ENCODE results near the gene MTARC1.

Gene MTARC1

GRCh38 chr1:220755309-220755708 is 31.4 kb upstream of the MTARC1 start:
- Histone ChIP-seq H3K4me2 (ENCODE audit: low read length, poor library complexity, severe bottlenecking) (no peak overlapping the region), H2BK12ac (ENCODE audit: low read length in 2 of 2) (no peak overlapping the region), H2BK15ac (ENCODE audit: low read depth, poor library complexity, severe bottlenecking) (no peak overlapping the region), H3K79me1 (replicated peaks; ENCODE audit: low read length, poor library complexity, severe bottlenecking) (peaks cover 11% of the 10 kb centered on the region), H3K14ac (ENCODE audit: low read length in 2 of 2) (no peak overlapping the region), H3K4me1 (ENCODE audit: control insufficient read depth, insufficient read depth, low read depth, low read length) (peaks cover 2% of the 10 kb centered on the region), H3K36me3 (ENCODE audit: control insufficient read depth in 1 of 2, insufficient read depth in 2 of 2, low read depth in 1 of 2, low read length in 2 of 2) (peaks cover 4 to 6% of the 10 kb centered on the region in 2 experiments), H2AFZ (ENCODE audit: low read depth, low read length) (no peak overlapping the region), H3K18ac (ENCODE audit: low read depth in 1 of 2, low read length in 2 of 2) (no peak overlapping the region), H3K4me3 (ENCODE audit: insufficient read depth in 1 of 2, low read depth in 1 of 2, low read length in 2 of 2) (no peak overlapping the region), H3K9ac (ENCODE audit: low read length) (no peak overlapping the region), H4K8ac (ENCODE audit: low read length) (no peak overlapping the region), H2BK5ac (ENCODE audit: low read depth, low read length, poor library complexity, severe bottlenecking) (no peak overlapping the region), H2BK120ac (ENCODE audit: low read depth, low read length) (no peak overlapping the region), H3K4ac (ENCODE audit: low read depth in 1 of 2, low read length in 2 of 2) (no peak overlapping the region), H4K91ac (ENCODE audit: low read length) (no peak overlapping the region), H3K23ac (ENCODE audit: low read length in 2 of 2) (no peak overlapping the region), H3K27me3 (ENCODE audit: control insufficient read depth in 1 of 2, insufficient read depth in 1 of 2, low read length in 2 of 2) (no peaks in the 10 kb centered on the region), H3K27ac (ENCODE audit: low read length, poor library complexity, severe bottlenecking) (no peak overlapping the region), H2AK5ac (ENCODE audit: low read length, severe bottlenecking) (no peak overlapping the region), H3K9me3 (ENCODE audit: control insufficient read depth, low read length) (no peaks in the 10 kb centered on the region)
- no peak for DNase-seq
- 96% methylated on average over 6 of the region's 6 CpGs for WGBS

GRCh38 chr1:220757441-220757840 is 29.3 kb upstream of the MTARC1 start:
- H3K4me1 ChIP-seq (ENCODE audit: control insufficient read depth, insufficient read depth, low read depth, low read length) = no peaks in the 10 kb centered on the region
- no peak overlapping the region for H3K4me2 ChIP-seq (ENCODE audit: low read length, poor library complexity, severe bottlenecking)
- H3K18ac ChIP-seq (ENCODE audit: low read depth in 1 of 2, low read length in 2 of 2) = no peak overlapping the region
- H2BK5ac ChIP-seq (ENCODE audit: low read depth, low read length, poor library complexity, severe bottlenecking) = no peak overlapping the region
- no peak overlapping the region for H3K27ac ChIP-seq (ENCODE audit: low read length, poor library complexity, severe bottlenecking)
- no peak overlapping the region for H2AK5ac ChIP-seq (ENCODE audit: low read length, severe bottlenecking)
- peaks cover 4 to 6% of the 10 kb centered on the region in 2 experiments for H3K36me3 ChIP-seq (ENCODE audit: control insufficient read depth in 1 of 2, insufficient read depth in 2 of 2, low read depth in 1 of 2, low read length in 2 of 2)
- WGBS = 100% methylated on average over 1 of the region's 3 CpGs
- no peak overlapping the region for H4K8ac ChIP-seq (ENCODE audit: low read length)
- H3K4me3 ChIP-seq (ENCODE audit: insufficient read depth in 1 of 2, low read depth in 1 of 2, low read length in 2 of 2) = no peak overlapping the region
- H3K14ac ChIP-seq (ENCODE audit: low read length in 2 of 2) = no peak overlapping the region
- H4K91ac ChIP-seq (ENCODE audit: low read length) = no peak overlapping the region
- H2AFZ ChIP-seq (ENCODE audit: low read depth, low read length) = no peak overlapping the region
- H3K9ac ChIP-seq (ENCODE audit: low read length) = no peak overlapping the region
- H3K79me1 ChIP-seq (replicated peaks; ENCODE audit: low read length, poor library complexity, severe bottlenecking) = peaks cover 5% of the 10 kb centered on the region
- H3K4ac ChIP-seq (ENCODE audit: low read depth in 1 of 2, low read length in 2 of 2) = no peak overlapping the region
- no peak overlapping the region for H2BK15ac ChIP-seq (ENCODE audit: low read depth, poor library complexity, severe bottlenecking)
- no peaks in the 10 kb centered on the region for H3K9me3 ChIP-seq (ENCODE audit: control insufficient read depth, low read length)
- H3K27me3 ChIP-seq (ENCODE audit: control insufficient read depth in 1 of 2, insufficient read depth in 1 of 2, low read length in 2 of 2) = no peaks in the 10 kb centered on the region
- no peak overlapping the region for H3K23ac ChIP-seq (ENCODE audit: low read length in 2 of 2)
- no peak overlapping the region for H2BK12ac ChIP-seq (ENCODE audit: low read length in 2 of 2)
- H2BK120ac ChIP-seq (ENCODE audit: low read depth, low read length) = no peak overlapping the region
- no peak for DNase-seq

GRCh38 chr1:220759147-220759546 is 27.6 kb upstream of the MTARC1 start:
- Histone ChIP-seq H3K9me3 (ENCODE audit: control insufficient read depth, low read length) (no peaks in the 10 kb centered on the region), H2AK5ac (ENCODE audit: low read length, severe bottlenecking) (no peak overlapping the region), H3K23ac (ENCODE audit: low read length in 2 of 2) (no peak overlapping the region), H3K4me2 (ENCODE audit: low read length, poor library complexity, severe bottlenecking) (no peak overlapping the region), H3K79me1 (replicated peaks; ENCODE audit: low read length, poor library complexity, severe bottlenecking) (peaks cover 2% of the 10 kb centered on the region), H3K4ac (ENCODE audit: low read depth in 1 of 2, low read length in 2 of 2) (no peak overlapping the region), H3K36me3 (ENCODE audit: control insufficient read depth in 1 of 2, insufficient read depth in 2 of 2, low read depth in 1 of 2, low read length in 2 of 2) (peaks cover 6 to 7% of the 10 kb centered on the region in 2 experiments), H2AFZ (ENCODE audit: low read depth, low read length) (no peak overlapping the region), H3K14ac (ENCODE audit: low read length in 2 of 2) (no peak overlapping the region), H2BK12ac (ENCODE audit: low read length in 2 of 2) (no peak overlapping the region), H2BK5ac (ENCODE audit: low read depth, low read length, poor library complexity, severe bottlenecking) (no peak overlapping the region), H3K27ac (ENCODE audit: low read length, poor library complexity, severe bottlenecking) (no peak overlapping the region), H3K4me1 (ENCODE audit: control insufficient read depth, insufficient read depth, low read depth, low read length) (no peaks in the 10 kb centered on the region), H3K27me3 (ENCODE audit: control insufficient read depth in 1 of 2, insufficient read depth in 1 of 2, low read length in 2 of 2) (no peaks in the 10 kb centered on the region), H3K4me3 (ENCODE audit: insufficient read depth in 1 of 2, low read depth in 1 of 2, low read length in 2 of 2) (no peak overlapping the region), H2BK15ac (ENCODE audit: low read depth, poor library complexity, severe bottlenecking) (no peak overlapping the region), H4K91ac (ENCODE audit: low read length) (no peak overlapping the region), H2BK120ac (ENCODE audit: low read depth, low read length) (no peak overlapping the region), H4K8ac (ENCODE audit: low read length) (no peak overlapping the region), H3K9ac (ENCODE audit: low read length) (no peak overlapping the region), H3K18ac (ENCODE audit: low read depth in 1 of 2, low read length in 2 of 2) (no peak overlapping the region)
- 80% methylated on average over 3 of the region's 3 CpGs for WGBS
- DNase-seq = no peak

GRCh38 chr1:220761688-220762427 is 24.9 kb upstream of the MTARC1 start:
- no peak overlapping the region for H2BK15ac ChIP-seq (ENCODE audit: low read depth, poor library complexity, severe bottlenecking)
- H4K8ac ChIP-seq (ENCODE audit: low read length) = no peak overlapping the region
- no peak overlapping the region for H3K4me3 ChIP-seq (ENCODE audit: insufficient read depth in 1 of 2, low read depth in 1 of 2, low read length in 2 of 2)
- no peak overlapping the region for H3K4ac ChIP-seq (ENCODE audit: low read depth in 1 of 2, low read length in 2 of 2)
- H3K27ac ChIP-seq (ENCODE audit: low read length, poor library complexity, severe bottlenecking) = no peak overlapping the region
- H3K4me1 ChIP-seq (ENCODE audit: control insufficient read depth, insufficient read depth, low read depth, low read length) = no peaks in the 10 kb centered on the region
- no peak for DNase-seq
- H3K14ac ChIP-seq (ENCODE audit: low read length in 2 of 2) = no peak overlapping the region
- H2AFZ ChIP-seq (ENCODE audit: low read depth, low read length) = no peak overlapping the region
- H2BK12ac ChIP-seq (ENCODE audit: low read length in 2 of 2) = no peak overlapping the region
- no peak overlapping the region for H3K23ac ChIP-seq (ENCODE audit: low read length in 2 of 2)
- no peak overlapping the region for H2BK5ac ChIP-seq (ENCODE audit: low read depth, low read length, poor library complexity, severe bottlenecking)
- H3K18ac ChIP-seq (ENCODE audit: low read depth in 1 of 2, low read length in 2 of 2) = no peak overlapping the region
- H3K9ac ChIP-seq (ENCODE audit: low read length) = no peak overlapping the region
- no peak overlapping the region for H4K91ac ChIP-seq (ENCODE audit: low read length)
- no peaks in the 10 kb centered on the region for H3K27me3 ChIP-seq (ENCODE audit: control insufficient read depth in 1 of 2, insufficient read depth in 1 of 2, low read length in 2 of 2)
- no peak overlapping the region for H3K4me2 ChIP-seq (ENCODE audit: low read length, poor library complexity, severe bottlenecking)
- H2AK5ac ChIP-seq (ENCODE audit: low read length, severe bottlenecking) = no peak overlapping the region
- no peaks in the 10 kb centered on the region for H3K9me3 ChIP-seq (ENCODE audit: control insufficient read depth, low read length)
- 96% methylated on average over 7 of the region's 7 CpGs for WGBS
- no peaks in the 10 kb centered on the region for H3K79me1 ChIP-seq (replicated peaks; ENCODE audit: low read length, poor library complexity, severe bottlenecking)
- H3K36me3 ChIP-seq (ENCODE audit: control insufficient read depth in 1 of 2, insufficient read depth in 2 of 2, low read depth in 1 of 2, low read length in 2 of 2) = peaks cover 0 to 3% of the 10 kb centered on the region in 2 experiments
- no peak overlapping the region for H2BK120ac ChIP-seq (ENCODE audit: low read depth, low read length)

Data from mesenchymal stem cell (in vitro differentiated cells and primary cell).